Suppressor macrophage treated with lipopolysaccharide for 1 hour (primary cell): ENCODE measurements around the gene ACTG2.

Source experiments
- DNase-seq, 3 donors: peaks; one replicate each; pipeline ENCODE4 v3.0.0-alpha.2; 2020 to 2022

The ACTG2 gene

DNA sequence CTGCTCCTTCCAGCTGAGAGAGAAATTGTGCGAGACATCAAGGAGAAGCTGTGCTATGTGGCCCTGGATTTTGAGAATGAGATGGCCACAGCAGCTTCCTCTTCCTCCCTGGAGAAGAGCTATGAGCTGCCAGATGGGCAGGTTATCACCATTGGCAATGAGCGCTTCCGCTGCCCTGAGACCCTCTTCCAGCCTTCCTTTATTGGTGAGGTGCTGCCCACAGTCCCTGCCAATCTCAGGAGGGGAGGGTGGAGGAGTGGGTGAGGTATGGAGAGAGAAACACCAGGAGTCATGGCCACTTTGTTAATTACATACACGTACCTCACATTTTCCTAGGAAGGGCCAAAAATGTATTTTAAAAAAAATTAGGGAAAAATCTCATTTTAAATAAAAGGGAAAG, 21.9 kb downstream of the ACTG2 start:
- DNase-seq, result no peak

DNA sequence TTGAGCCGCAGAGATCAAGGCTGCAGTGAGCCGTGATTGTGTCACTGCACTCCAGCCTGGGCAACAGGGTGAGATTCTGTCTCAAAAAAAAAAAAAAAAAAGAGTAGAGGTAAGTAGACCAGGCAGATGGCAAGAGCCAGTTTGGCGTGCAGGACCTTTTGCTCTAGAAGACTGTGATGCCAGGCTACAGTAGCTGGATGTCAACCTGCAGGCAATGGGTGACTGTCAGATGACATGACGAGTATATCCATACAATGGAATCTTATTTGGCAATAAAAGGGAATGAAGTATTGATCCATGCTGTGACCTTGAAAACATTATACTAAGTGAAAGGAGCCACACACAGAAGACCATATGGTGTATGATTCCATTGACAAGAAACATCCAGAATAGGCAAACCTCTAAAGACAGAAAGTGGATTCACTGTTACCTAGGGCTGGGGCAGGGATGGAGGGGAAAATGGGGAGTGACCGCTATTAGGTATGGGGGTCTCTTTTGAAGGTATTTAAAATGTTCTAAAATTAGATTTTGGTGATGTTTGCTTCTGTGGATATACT, 22.7 kb downstream of the ACTG2 start:
- no peak for DNase-seq

DNA sequence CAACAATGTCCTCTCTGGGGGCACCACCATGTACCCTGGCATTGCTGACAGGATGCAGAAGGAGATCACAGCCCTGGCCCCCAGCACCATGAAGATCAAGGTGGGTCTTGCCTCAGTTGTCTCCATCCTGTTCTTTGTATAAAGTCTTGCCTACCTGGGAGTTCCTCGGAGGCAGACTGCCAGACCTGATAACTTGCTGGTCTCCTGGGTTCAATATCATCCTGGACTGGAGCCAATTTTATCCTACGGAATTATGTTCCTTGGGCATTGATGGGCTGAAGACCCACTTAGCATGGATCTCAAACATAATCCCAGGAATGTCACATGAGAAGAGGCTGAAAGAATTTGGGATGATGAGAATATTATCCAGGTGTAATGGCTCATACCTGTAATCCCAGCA, 23.9 kb downstream of the ACTG2 start:
- no peak for DNase-seq

DNA sequence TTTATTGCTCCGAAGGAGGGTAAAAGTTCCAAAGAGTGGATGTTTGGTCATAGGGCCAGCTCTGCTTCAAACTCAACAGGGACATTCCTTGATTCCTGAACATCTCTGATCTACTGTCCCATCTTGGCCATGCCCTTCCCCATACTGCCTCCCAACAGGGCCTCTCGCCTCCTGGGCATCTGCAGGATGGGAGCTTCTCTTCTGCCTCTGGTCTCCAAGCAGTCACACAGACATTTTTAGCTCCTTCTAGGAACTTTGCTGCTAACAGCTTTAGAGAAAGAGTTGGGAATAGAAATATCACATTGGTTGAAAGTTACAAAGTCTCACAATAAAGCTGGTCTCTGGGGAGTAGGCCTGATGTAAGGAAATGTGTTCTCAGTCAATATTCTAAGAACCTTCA, 24.5 kb downstream of the ACTG2 start:
- no peak for DNase-seq

DNA sequence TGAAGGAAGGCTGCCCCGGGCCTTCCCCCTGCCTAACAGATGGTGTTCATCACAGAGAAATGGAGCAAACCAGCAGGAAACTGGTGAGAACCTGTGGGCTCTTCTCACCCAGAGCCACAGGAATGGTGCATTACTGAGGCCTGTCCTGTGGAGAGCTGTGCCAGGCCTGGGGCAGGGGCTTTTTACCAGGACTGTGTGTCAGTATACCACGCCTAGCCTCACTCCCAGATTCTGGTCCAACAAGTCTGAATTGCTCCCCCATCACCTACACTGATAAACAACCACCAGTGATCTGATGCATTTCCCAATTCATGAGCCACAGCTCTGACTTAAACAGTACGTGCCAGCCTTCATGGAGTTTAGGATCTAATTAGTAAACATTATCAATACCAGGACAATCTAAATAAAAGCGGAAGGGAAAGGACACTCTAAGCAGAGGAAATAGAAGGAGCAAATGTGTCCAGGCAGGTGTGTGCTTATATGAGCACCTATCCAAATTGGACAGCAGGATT, 24.9 kb downstream of the ACTG2 start:
- no peak for DNase-seq

DNA sequence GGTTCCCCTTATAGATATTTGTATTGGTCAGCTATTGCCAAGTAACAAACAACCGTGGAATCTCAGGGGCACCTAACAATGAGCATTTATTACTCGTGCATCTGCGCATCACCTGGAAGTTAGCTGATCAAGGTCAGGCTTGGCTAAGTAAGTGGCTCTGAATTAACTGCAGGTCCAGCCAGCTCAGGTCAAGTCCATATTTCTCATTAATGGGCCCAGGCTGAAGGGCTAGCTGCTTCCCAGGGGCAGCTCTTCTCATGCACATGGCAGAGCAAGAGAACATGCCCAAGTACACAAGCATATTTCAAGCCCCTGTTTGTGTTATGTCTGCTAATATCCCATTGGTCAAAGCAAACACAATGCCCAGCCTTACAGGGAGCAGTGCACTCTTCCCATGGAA, 26.0 kb downstream of the ACTG2 start:
- DNase-seq, result no peak

DNA sequence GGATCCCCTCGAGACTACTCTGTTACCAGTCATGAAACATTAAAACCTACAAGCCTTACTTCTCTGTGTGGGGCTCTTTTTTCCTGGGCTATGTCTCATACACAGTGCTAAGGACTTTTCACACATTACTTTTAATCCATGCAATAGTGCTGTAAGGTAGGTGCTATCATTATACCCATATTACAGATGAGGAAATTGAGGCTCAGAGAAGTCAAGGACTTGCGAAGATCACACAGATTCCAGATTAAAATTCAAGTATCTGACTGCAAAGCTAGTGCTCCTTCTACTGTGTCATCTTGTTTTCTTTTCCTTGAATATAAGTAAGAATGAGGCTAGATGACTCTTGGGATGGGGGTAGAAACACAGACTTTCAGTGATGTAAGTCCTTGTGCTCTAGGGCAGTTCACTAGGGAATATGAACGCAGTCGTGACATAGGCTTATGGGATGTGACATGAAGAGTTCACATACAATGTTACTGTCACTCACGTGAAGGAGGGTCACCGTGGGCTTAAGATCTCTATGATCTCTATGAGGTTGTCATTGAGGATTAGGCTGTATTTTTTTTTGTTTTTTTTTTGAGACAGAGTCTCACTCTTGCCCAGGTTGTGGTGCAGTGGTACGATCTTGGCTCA, 26.9 kb downstream of the ACTG2 start:
- DNase-seq, result no peak

DNA sequence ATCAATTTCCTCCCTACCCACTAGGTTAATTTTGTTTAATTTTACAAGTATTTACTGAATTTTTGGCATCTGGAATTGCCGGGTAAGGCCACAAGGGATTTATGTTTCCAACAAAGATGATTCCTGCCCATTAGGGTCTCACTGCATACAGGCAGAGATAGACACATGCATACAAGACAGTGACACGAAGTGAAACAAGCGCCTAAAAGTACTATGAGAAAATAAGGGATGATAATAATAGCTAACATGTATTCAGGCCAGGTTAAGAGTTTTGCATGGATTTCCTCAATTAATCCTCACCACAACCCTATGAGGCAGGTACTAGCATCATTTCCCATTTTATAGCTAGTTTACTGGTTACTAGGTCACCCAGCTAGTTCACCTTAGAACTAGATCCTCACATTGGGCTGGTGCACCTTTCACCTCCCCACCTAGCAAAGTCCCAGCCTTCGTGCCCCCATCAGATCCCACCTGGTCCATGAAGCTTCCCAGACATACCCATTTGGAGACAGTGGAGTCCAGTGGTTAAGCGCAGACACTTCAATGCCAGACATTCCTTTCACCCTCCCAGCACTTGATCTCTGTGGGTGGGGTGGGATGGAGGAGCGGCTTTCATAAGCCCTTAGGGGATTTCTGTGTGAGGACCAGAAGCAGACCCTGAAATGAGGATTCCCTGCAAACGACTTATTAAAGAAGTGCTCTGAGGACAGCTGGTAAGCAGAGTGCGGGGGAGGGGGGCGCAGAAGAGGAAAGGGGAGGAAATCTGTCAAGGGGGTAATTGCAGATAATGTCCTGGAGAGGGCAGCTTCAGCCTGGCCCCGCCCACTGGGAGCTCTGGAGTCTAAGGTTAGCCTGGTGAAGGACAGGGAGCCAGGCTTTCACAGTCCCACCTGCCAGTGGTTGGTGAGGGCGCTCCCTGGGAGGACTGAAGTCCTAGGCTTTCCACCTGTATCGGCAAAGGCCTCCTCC, 28.1 kb downstream of the ACTG2 start:
- DNase-seq, result peak; percentile 39 to 67 (median 49)

DNA sequence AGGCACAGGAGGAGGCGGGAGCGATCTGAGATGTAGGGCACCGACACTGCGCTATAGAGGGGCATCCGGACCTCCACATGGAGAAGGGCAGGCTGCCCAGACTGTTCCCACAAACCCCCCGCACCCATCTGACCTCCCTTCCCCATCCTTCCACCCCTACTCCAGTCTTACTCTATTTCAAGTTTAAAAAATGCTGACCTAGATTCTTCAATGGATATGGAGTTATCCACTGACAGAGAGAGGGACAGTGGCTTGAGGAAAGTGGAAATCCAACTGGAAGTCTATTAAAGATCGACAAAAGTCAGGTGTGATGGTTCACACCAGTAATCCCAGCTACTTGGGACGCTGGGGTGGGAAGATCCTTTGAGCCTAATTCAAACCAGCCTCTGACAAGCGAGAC, 28.8 kb downstream of the ACTG2 start:
- DNase-seq, result no peak

DNA sequence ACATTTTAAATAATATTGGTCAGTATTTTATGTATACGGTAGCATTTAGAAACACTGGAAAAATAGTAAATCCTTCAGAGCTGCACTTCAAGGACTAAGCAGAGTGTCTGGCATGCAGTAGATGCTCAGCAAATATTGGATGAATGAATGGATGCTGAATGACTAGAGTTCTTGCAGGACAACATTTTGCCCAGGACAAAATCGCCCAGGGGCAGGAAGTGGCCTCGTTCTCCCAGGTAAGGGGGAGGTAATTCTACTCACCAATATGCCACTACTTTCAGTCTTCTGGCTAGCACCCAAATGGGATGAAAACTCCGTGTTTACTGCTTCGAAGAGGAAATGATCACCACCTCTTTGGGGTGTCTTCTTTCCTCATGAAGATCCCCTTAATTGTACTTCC, 29.9 kb downstream of the ACTG2 start:
- no peak for DNase-seq

DNA sequence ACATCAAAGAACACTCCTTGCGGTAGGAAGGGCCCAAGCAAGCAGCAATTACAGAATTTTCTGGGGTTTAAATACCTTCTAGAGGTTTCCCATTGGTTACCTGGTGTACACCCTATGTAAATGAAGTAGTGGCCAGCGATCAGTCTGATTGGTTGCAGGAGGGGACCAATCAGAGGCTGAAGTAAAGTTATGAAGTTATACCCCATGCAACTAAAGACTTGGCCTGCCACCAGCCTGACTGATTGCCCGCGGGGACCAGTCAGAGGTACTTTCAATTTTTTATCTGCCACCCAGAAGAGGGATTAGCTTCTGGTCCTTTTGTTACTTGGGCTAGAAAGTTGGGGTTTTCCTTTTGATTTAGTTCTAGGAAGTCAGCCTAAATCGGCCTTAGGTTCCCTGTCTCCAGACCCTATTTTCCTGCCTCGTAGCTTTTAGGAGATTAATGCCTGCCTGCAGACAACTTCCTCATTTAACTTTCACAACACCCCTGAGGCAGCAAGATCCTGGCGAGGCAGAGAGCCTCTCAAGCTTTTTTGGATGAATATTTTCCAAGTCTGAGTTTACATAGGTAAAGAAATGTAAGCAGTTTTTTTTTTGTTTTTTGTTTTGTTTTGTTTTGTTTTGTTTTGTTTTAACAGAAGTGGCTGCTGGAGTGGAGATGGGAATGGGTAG, 32.4 kb downstream of the ACTG2 start:
- peak in 2 of 3 donors; percentile 29 to 44 for DNase-seq

DNA sequence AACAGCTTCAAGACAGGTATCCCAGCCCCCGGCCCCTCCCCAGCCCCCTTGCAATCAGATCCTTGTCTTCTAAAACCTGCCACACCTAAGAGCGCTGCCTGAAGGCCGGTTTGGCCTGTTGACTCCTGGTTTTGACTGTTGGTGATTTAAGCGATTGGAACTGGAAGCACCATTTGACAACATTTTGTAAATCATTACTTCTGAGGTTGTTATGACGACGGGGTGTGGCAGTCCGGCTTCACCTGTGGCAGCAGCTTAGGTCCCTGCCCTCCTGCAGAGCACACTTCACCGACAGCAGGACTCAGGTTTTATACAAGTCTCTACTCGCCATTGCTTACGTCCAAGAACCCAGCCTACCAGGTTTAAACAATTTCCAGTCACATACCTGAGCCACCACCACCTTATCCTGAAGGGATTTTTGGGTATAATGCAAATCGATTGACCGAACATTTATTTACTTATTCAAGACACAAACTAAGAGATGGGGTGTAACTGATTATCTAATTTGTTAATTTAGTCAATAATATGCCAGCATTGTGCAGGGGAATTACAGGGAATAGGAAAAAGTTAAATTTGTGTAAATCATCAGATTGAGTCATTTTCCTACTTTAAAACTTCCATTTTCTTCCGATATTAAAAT, 33.2 kb downstream of the ACTG2 start:
- DNase-seq, result no peak

DNA sequence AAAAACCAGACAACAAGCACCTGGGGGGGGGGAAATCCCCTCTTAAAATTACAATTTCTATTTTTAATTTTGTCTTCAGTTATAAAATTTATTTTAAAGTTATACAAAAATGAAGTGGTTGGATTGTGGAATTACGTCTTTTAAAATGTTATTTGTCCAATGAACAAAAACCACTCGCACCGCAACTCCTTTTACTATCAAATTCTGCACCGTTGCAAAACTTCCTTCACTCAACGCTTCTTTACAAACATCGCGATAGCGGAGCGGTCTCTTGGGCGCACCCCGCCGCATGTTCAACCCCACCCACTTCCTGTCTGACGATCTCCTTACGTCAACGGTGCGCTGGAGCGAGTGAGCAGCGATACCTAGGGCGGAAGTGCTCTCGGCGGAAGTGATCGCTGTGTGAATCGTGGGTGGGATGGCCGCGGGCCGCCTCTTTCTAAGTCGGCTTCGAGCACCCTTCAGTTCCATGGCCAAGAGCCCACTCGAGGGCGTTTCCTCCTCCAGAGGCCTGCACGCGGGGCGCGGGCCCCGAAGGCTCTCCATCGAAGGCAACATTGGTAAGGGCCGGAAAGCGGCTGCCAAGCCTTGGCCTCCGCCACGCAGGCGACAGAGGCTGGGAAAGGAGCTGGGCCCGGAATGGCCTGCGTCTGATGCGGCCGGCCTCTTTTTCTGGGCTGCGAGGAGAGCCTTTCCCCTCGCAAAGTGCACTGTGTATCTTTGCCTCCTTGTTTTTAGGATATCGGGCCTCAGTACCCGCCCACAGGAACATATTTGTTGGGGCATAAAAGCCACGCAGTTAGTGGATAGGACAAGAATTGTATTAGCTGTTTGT, 33.9 kb downstream of the ACTG2 start, which contains the start of gene DGUOK:
DGUOK (plus strand) TSS at position 388 of the 835 bp plus-strand sequence; CDS start at position 419, 31 bp downstream.
- DNase-seq, result peak; percentile 97 to 100 (median 100)

DNA sequence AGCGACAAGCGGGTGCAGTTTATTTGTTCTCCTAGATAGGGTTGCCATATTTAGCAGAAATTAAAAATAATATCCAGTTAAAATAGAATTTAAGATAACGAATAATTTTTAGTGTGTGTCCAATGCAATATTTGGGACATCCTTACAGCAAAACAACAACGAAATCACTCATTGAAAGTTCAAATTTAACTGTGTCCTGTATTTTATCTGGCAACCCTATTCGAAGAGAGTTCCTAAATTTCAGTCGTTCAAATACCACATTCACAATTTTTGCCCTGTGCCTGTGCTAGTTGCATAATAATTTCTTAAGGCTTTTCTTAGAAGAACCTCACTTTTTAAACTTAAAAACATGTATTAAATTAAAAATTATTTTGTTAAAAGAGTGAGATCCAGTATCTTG, 34.5 kb downstream of the ACTG2 start:
- no peak for DNase-seq

DNA sequence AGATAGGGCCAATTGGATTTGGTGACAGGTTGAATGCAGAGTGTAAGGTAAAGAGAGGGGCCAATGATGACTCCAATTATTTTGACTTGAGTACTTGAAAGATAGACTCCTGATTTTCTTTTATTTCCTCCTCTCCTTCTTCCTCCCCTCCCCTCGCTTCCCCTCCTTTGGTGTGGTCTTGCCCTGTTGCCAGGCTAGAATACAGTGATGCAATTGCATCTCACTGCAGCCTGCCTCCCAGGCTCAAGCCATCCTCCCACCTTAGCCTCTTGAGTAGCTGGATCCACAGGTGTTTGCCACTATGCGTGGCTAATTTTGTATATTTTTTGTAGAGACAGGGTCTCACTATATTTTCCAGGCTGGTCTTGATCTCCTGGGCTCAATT, 36.1 kb downstream of the ACTG2 start:
- no peak for DNase-seq

DNA sequence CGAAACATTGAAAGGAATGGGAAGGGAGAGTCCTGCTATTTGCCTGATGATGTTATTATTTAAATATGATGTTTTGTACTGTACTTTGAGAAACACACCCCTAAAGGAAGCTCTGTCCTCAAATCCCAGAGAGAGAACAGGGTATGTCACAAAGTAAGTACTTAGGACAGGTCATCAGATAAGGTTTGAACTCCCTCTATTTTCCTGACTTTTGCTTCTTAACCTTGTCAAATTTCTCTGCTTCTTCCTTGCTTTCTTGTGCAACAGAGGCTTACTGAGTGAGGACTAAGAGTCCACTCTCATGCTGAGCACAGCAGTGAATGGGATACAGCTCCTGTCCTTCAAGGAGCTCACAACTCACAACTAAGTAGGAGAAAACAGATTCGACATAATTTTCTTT, 37.6 kb downstream of the ACTG2 start:
- DNase-seq, result no peak

DNA sequence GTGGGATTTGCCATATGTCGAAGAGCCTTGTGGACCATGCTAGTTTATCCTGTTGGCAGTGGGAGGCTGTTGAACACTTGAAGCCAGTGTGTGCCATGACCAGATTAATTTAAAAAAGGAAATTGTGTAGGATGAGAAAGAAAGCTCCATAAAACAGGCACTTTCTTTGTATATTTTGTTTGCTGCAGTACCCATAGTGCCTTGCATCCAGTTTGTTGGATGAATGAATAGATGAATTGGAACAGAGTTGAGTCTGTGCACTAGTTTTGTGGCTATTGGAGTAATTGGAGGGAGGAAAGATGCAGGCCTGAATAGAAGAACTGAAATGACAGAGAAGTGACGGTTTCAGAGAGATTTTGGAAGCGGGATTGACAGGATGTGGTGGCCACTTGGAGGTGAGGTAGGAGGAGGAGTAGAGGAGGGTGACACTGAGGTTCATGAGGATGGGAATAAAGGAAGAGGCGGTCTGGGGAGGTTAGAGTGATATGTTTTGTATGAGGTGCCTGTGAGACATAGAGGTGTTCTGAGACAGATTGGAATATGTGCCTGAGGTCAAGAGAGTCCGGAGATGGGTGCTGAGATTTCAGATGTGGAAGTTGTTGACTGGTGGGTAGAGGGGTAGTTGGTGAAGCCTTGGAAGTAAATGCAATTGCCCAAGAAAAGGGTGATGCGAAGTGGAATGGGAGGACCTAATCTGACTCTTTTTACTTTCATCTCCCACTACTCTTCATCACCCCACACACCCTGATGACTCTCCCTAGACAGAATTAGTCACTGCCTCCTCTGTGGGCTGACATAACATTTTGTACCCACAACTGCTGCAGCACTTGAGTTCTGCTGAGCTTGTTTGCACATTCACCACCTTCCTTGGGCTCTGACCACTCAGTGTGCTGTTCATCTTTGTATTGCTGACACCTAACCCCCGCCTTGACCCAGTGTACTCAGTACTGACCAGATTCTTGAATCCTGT, 39.0 kb downstream of the ACTG2 start:
- DNase-seq, result peak; percentile 67 to 84 (median 75)

DNA sequence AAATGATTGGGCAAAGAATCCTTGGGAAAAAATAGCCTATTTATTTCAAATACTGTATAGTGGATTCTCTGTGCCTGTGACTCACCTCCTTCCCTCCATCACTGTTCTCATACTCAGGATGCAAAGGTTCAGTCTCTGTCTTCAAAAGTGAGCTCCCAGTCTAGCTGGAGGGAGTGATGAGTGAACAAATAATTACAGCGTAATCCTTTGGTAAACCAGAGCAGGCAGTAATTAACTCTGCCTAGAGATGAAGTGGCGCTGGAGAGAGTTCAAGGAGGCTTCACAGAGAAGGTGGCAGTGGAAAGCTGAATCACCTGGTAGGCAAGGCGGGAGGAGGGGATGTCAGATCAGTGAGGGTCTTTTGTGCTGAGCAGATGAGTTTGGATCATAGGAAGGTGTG, 40.4 kb downstream of the ACTG2 start:
- no peak for DNase-seq

DNA sequence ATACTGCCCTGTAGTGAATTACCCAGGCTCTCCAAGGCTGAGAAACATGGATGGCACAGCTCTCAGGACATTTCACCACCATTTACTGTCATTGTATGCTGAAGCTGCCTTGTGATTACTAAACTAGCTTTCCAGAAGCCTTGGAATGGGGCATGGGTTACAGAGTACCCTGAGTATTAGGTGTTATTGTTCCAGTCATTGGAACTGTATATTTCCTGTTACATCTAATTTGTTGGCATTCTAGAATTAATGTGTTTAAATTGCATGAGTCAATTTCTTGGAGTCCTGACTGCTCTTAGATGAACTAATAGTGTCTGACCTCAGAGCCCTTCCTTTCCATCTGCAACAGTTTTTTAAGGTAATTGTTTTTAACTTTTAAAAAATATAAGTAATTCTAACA, 42.8 kb downstream of the ACTG2 start:
- DNase-seq, result no peak
